IMR-90 (cell line): Measurements from ENCODE around the gene GRID1. TPM values are rescaled to one million over a fixed set of nuclear protein-coding genes. Genes with fewer than 3 reads are reported as not detected.

ENCODE experiments used
- ATAC-seq: fragments of 200-7000 bp; cut with Tn5 transposase; 2 replicates; pipeline ENCODE4 v1.9.1; 2020; ENCODE audit warnings: low read depth, mild to moderate bottlenecking, moderate library complexity
- BruUV-seq: library from RNA; stranded (reverse); fragments of 400-500 nt; replicated peaks from 2 replicates; lab custom pipeline; 2021; lab: Mats Ljungman, UMichigan
- CTCF ChIA-PET: fragments of 300-600 bp; formaldehyde crosslinking; extraction: SDS; loops from one replicate; lab custom pipeline; 2021; ENCODE audit warnings: antibody characterized with exemption; lab: Yijun Ruan, JAX
- POLR2A ChIA-PET: fragments of 300-600 bp; sonication (Branson Sonifier 250); formaldehyde crosslinking; loops from one replicate; lab custom pipeline; 2022; ENCODE audit warnings: antibody characterized with exemption; ENCODE audit not compliant: unreplicated experiment; lab: Charles Lee
- DNase-seq: peaks from one replicate; pipeline ENCODE4 v3.0.0; 2013
- H2AFZ ChIP-seq: replicated peaks from 2 replicates; pipeline ENCODE3; 2013; ENCODE audit warnings: low read length, mild to moderate bottlenecking; ENCODE audit not compliant: poor library complexity
- H2AK5ac ChIP-seq: 2 replicates; pipeline ENCODE4 v1.6.1; 2013; ENCODE audit warnings: low read depth, low read length, inconsistent platforms
- H2AK9ac ChIP-seq: replicated peaks from 2 replicates; pipeline ENCODE3; 2013; ENCODE audit warnings: mild to moderate bottlenecking, low read depth, low read length, moderate library complexity; ENCODE audit not compliant: poor library complexity
- H2BK120ac ChIP-seq: 2 replicates; pipeline ENCODE4 v1.6.1; 2013; ENCODE audit warnings: low read depth, low read length, inconsistent platforms
- H2BK15ac ChIP-seq: 3 replicates; pipeline ENCODE4 v1.6.1; 2013; ENCODE audit warnings: low read depth, low read length, inconsistent platforms
- H2BK20ac ChIP-seq: 2 replicates; pipeline ENCODE4 v1.6.1; 2013; ENCODE audit warnings: low read depth, mild to moderate bottlenecking, inconsistent platforms, low read length, moderate library complexity
- H2BK5ac ChIP-seq: 2 replicates; pipeline ENCODE4 v1.6.1; 2013; ENCODE audit warnings: mild to moderate bottlenecking, low read depth, low read length, inconsistent platforms; ENCODE audit not compliant: poor library complexity, severe bottlenecking
- H3K14ac ChIP-seq: replicated peaks from 2 replicates; pipeline ENCODE4 v1.6.1; 2013; ENCODE audit warnings: low read depth, low read length, inconsistent platforms
- H3K18ac ChIP-seq: 2 replicates; pipeline ENCODE4 v1.6.1; 2013; ENCODE audit warnings: low read depth, low read length, control low read depth
- H3K23ac ChIP-seq: 2 replicates; pipeline ENCODE4 v1.6.1; 2013; ENCODE audit warnings: low read depth, low read length, inconsistent platforms
- H3K27ac ChIP-seq: 2 replicates; pipeline ENCODE4 v1.5.1; 2013; ENCODE audit warnings: mild to moderate bottlenecking, control low read depth, low read length; ENCODE audit not compliant: insufficient read depth
- H3K27me3 ChIP-seq: 2 replicates; pipeline ENCODE4 v1.6.1; 2013; ENCODE audit warnings: low read length; ENCODE audit not compliant: control insufficient read depth, insufficient read depth
- H3K36me3 ChIP-seq: 2 replicates; pipeline ENCODE4 v1.6.1; 2013; ENCODE audit warnings: low read length, mixed read lengths; ENCODE audit not compliant: control insufficient read depth, insufficient read depth
- H3K4ac ChIP-seq: 2 replicates; pipeline ENCODE4 v1.6.1; 2013; ENCODE audit warnings: low read depth, low read length, inconsistent platforms
- H3K4me1 ChIP-seq: 2 replicates; pipeline ENCODE4 v1.6.1; 2013; ENCODE audit warnings: low read length, mixed read lengths; ENCODE audit not compliant: control insufficient read depth, insufficient read depth
- H3K4me2 ChIP-seq: 2 replicates; pipeline ENCODE4 v1.6.1; 2013; ENCODE audit warnings: low read depth, mild to moderate bottlenecking, control low read depth, low read length, moderate library complexity
- H3K4me3 ChIP-seq: 2 replicates; pipeline ENCODE4 v1.5.1; 2013; ENCODE audit warnings: low read depth, mild to moderate bottlenecking, control low read depth, low read length, moderate library complexity; ENCODE audit not compliant: insufficient read depth
- H3K56ac ChIP-seq: 2 replicates; pipeline ENCODE4 v1.6.1; 2013; ENCODE audit warnings: low read length, inconsistent platforms; ENCODE audit not compliant: insufficient read depth; ENCODE audit errors: extremely low read depth
- H3K79me1 ChIP-seq, 2 experiments: 2 replicates each; pipeline ENCODE4 v1.6.1; 2013; ENCODE audit warnings: low read length in 2 of 2, inconsistent platforms in 1 of 2, low read depth in 1 of 2
- H3K9ac ChIP-seq: 2 replicates; pipeline ENCODE4 v1.6.1; 2013; ENCODE audit warnings: low read depth, low read length, control low read depth
- H3K9me1 ChIP-seq: 2 replicates; pipeline ENCODE4 v1.6.1; 2013; ENCODE audit warnings: low read length, inconsistent platforms; ENCODE audit not compliant: insufficient read depth
- H3K9me3 ChIP-seq: 2 replicates; pipeline ENCODE4 v1.6.1; 2013; ENCODE audit warnings: low read length; ENCODE audit not compliant: control insufficient read depth, insufficient read depth
- H4K20me1 ChIP-seq: 2 replicates; pipeline ENCODE4 v1.6.1; 2013; ENCODE audit warnings: low read length, inconsistent platforms; ENCODE audit not compliant: insufficient read depth
- H4K5ac ChIP-seq: 2 replicates; pipeline ENCODE4 v1.6.1; 2013; ENCODE audit warnings: mild to moderate bottlenecking, low read depth, low read length, control low read depth
- H4K8ac ChIP-seq, 2 experiments: 2 replicates each; pipeline ENCODE4 v1.6.1; 2013; ENCODE audit warnings: low read depth in 2 of 2, low read length in 2 of 2, control low read depth in 1 of 2, inconsistent platforms in 1 of 2
- H4K91ac ChIP-seq: 2 replicates; pipeline ENCODE4 v1.6.1; 2013; ENCODE audit warnings: low read depth, low read length, inconsistent platforms; ENCODE audit not compliant: insufficient read depth
- BHLHE40 ChIP-seq: fragments of 150-350 bp; IDR thresholded peaks from 2 replicates; pipeline ENCODE4 v1.6.1; 2016; ENCODE audit warnings: mild to moderate bottlenecking, low read depth, low read length
- CEBPB ChIP-seq: IDR thresholded peaks from 2 replicates; pipeline ENCODE4 v1.6.1; 2012; ENCODE audit warnings: low read depth, low read length, improper control_type of control experiment
- CHD1 ChIP-seq: IDR thresholded peaks from 2 replicates; pipeline ENCODE4 v1.6.1; 2012; ENCODE audit warnings: low read depth, low read length, improper control_type of control experiment
- FOS ChIP-seq: fragments of 150-350 bp; IDR thresholded peaks from 2 replicates; pipeline ENCODE4 v1.6.1; 2016; ENCODE audit warnings: low read depth, low read length
- MAFK ChIP-seq: IDR thresholded peaks from 2 replicates; pipeline ENCODE4 v1.6.1; 2012; ENCODE audit warnings: low read depth, low read length, improper control_type of control experiment
- MAZ ChIP-seq: IDR thresholded peaks from 2 replicates; pipeline ENCODE4 v1.6.1; 2012; ENCODE audit warnings: low read depth, mild to moderate bottlenecking, low read length, improper control_type of control experiment, moderate library complexity, borderline replicate concordance
- MXI1 ChIP-seq: IDR thresholded peaks from 2 replicates; pipeline ENCODE4 v1.6.1; 2012; ENCODE audit warnings: low read depth, mild to moderate bottlenecking, low read length, moderate library complexity, borderline replicate concordance
- NFE2L2 ChIP-seq: fragments of 150-350 bp; IDR thresholded peaks from 2 replicates; pipeline ENCODE4 v1.6.1; 2016; ENCODE audit warnings: low read depth, mild to moderate bottlenecking, low read length
- POLR2A ChIP-seq: IDR thresholded peaks from 2 replicates; pipeline ENCODE4 v1.6.1; 2012; ENCODE audit warnings: mild to moderate bottlenecking, low read depth, low read length
- RAD21 ChIP-seq: IDR thresholded peaks from 2 replicates; pipeline ENCODE4 v1.6.1; 2012; ENCODE audit warnings: low read length, improper control_type of control experiment
- RCOR1 ChIP-seq: IDR thresholded peaks from 2 replicates; pipeline ENCODE4 v1.6.1; 2012; ENCODE audit warnings: mild to moderate bottlenecking, low read length, improper control_type of control experiment; ENCODE audit not compliant: insufficient replicate concordance
- RFX5 ChIP-seq: IDR thresholded peaks from 2 replicates; pipeline ENCODE4 v1.8.0; 2012; ENCODE audit warnings: low read depth, mild to moderate bottlenecking, low read length, moderate library complexity
- SMC3 ChIP-seq: fragments of 150-350 bp; IDR thresholded peaks from 2 replicates; pipeline ENCODE4 v1.6.1; 2016; ENCODE audit warnings: low read depth, mild to moderate bottlenecking, antibody characterized with exemption, low read length, moderate library complexity
- WGBS, 2 experiments: methylation state at CpG; one replicate each; pipeline versions ENCODE4 v1.1.5 to v1.1.7; 2013; ENCODE audit warnings: missing lambda C conversion rate in 2 of 2; ENCODE audit not compliant: insufficient read length in 1 of 2; ENCODE audit errors: extremely low coverage in 2 of 2; 5-methylcytosine and 5-hydroxymethylcytosine counted together
- dilution Hi-C: fragments of 300-500 bp; cut with HindIII; formaldehyde crosslinking; loops from one replicate; pipeline ENCODE4 v1.14.3; 2018; ENCODE audit warnings: low sequenced_read_pairs; ENCODE audit not compliant: unreplicated experiment
- in situ Hi-C: fragments of 300-500 bp; cut with MboI; formaldehyde crosslinking; loops from 3 replicates; pipeline ENCODE4 v1.14.3; 2019; ENCODE audit warnings: low sequenced_read_pairs, inconsistent platforms, mixed read lengths
- intact Hi-C: fragments of 100-400 bp; cut with micrococcal nuclease; formaldehyde crosslinking; loops from 2 replicates; pipeline ENCODE4 v1.10.0; 2022
- polyA plus RNA-seq, 3 experiments: library from polyadenylated mRNA; depleted of rRNA; stranded (reverse); fragments of >200 nt; gene quantifications; 2 replicates each; pipeline ENCODE4 v1.2.3, GENCODE V29; 2012; ENCODE audit warnings: low replicate concordance in 1 of 3
- total RNA-seq: library from RNA; depleted of rRNA; stranded (reverse); fragments of >200 nt; gene quantifications from 2 replicates; pipeline ENCODE4 v1.2.3, GENCODE V29; 2012
- TF ChIP-seq, protein P1 (sequence below): fragments of 150-350 bp; IDR thresholded peaks from 2 replicates; pipeline ENCODE4 v1.6.1; 2016; ENCODE audit warnings: low read depth, mild to moderate bottlenecking, low read length, moderate library complexity, borderline replicate concordance
- TF ChIP-seq, protein P2 (sequence below): fragments of 150-350 bp; IDR thresholded peaks from 2 replicates; pipeline ENCODE4 v1.6.1; 2017; ENCODE audit warnings: mild to moderate bottlenecking, antibody characterized with exemption, low read length, low read depth
- TF ChIP-seq, protein P3 (sequence below): conservative IDR thresholded peaks from 2 replicates; pipeline ENCODE4 v1.5.1; 2012; ENCODE audit warnings: mild to moderate bottlenecking, low read depth, low read length, improper control_type of control experiment

Gene GRID1
- total and polyA plus RNA-seq, 2 of the 4 experiments (the other 2 are of a cell fraction): not detected

DNA sequence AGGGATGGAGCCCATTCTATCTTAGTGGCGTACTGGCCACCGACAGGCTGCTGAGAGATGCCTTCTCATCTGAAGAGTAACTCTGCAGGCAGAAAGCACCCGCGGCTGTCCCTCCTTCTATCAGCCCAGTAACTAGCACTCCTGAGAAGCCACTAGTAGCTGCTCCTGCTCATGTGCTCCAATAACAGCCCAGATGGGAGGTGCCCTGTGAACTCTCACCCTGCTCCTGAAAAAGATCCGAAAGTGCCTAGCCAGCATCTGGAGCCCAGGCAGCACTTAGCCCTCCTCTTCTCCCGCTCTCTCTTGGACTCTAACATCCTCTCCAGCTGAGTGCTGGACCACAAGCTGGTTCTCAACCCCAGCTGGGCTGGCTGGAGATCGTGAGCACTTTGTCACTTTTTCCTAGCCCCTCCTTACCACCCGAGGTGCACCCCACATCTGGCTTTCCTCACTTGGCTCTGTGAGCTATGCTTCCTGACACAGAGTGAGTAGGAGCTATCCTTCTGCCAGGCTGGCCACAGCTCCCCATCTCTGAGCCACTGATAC is 239.2 kb downstream of the GRID1 start:
- no peak overlapping the region for H2AK5ac ChIP-seq
- no peak overlapping the region for H4K91ac ChIP-seq
- H3K18ac ChIP-seq: no peak overlapping the region
- H2BK15ac ChIP-seq: no peak overlapping the region
- no peak overlapping the region for H4K5ac ChIP-seq
- ATAC-seq (no peak), DNase-seq (no peak)
- H2BK20ac ChIP-seq: no peak overlapping the region
- no peak overlapping the region for H3K4me3 ChIP-seq
- CTCF ChIA-PET: interaction anchor here (1.5 kb wide), 1 partner anchor 11 kb away, joined by 4 read pairs; no protein-coding TSS in a partner anchor
- H3K23ac ChIP-seq: no peak overlapping the region
- no peak overlapping the region for H3K14ac ChIP-seq
- H3K56ac ChIP-seq: no peak overlapping the region
- 45% methylated on average over 4 of the region's 8 CpGs; no CpG with 5 or more reads in 1 of the 2 experiments for WGBS, 2 experiments
- POLR2A ChIA-PET: no interaction called here
- TF ChIP-seq, protein P1, sequence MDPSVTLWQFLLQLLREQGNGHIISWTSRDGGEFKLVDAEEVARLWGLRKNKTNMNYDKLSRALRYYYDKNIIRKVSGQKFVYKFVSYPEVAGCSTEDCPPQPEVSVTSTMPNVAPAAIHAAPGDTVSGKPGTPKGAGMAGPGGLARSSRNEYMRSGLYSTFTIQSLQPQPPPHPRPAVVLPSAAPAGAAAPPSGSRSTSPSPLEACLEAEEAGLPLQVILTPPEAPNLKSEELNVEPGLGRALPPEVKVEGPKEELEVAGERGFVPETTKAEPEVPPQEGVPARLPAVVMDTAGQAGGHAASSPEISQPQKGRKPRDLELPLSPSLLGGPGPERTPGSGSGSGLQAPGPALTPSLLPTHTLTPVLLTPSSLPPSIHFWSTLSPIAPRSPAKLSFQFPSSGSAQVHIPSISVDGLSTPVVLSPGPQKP: no peak
- TF ChIP-seq RCOR1 (no peak), MAZ (no peak), MXI1 (no peak), POLR2A (no peak), BHLHE40 (no peak), CEBPB (no peak), CHD1 (no peak), MAFK (no peak), NFE2L2 (no peak), SMC3 (no peak), RAD21 (no peak), FOS (no peak), RFX5 (no peak)
- TF ChIP-seq, protein P2, sequence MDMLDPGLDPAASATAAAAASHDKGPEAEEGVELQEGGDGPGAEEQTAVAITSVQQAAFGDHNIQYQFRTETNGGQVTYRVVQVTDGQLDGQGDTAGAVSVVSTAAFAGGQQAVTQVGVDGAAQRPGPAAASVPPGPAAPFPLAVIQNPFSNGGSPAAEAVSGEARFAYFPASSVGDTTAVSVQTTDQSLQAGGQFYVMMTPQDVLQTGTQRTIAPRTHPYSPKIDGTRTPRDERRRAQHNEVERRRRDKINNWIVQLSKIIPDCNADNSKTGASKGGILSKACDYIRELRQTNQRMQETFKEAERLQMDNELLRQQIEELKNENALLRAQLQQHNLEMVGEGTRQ: no peak
- TF ChIP-seq, protein P3, sequence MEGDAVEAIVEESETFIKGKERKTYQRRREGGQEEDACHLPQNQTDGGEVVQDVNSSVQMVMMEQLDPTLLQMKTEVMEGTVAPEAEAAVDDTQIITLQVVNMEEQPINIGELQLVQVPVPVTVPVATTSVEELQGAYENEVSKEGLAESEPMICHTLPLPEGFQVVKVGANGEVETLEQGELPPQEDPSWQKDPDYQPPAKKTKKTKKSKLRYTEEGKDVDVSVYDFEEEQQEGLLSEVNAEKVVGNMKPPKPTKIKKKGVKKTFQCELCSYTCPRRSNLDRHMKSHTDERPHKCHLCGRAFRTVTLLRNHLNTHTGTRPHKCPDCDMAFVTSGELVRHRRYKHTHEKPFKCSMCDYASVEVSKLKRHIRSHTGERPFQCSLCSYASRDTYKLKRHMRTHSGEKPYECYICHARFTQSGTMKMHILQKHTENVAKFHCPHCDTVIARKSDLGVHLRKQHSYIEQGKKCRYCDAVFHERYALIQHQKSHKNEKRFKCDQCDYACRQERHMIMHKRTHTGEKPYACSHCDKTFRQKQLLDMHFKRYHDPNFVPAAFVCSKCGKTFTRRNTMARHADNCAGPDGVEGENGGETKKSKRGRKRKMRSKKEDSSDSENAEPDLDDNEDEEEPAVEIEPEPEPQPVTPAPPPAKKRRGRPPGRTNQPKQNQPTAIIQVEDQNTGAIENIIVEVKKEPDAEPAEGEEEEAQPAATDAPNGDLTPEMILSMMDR: no peak
- no peaks in the 10 kb centered on the region for H3K9me1 ChIP-seq
- no peaks in the 10 kb centered on the region for H3K27me3 ChIP-seq
- H3K4me2 ChIP-seq: no peak overlapping the region
- no peak overlapping the region for H4K8ac ChIP-seq
- dilution Hi-C loops: no loop called here
- no peak overlapping the region for H2BK120ac ChIP-seq
- no peak overlapping the region for H2BK5ac ChIP-seq
- no peak overlapping the region for H3K9ac ChIP-seq
- H3K9me3 ChIP-seq: peaks cover 8% of the 10 kb centered on the region; the same call in 1 of the 2 replicates
- no TSS peak for BruUV-seq
- no peak overlapping the region for H2AK9ac ChIP-seq
- no peak overlapping the region for H2AFZ ChIP-seq
- H3K4ac ChIP-seq: no peak overlapping the region
- H3K79me1 ChIP-seq: no peaks in the 10 kb centered on the region
- no peak overlapping the region for H3K27ac ChIP-seq
- no peaks in the 10 kb centered on the region for H3K36me3 ChIP-seq
- no peaks in the 10 kb centered on the region for H3K4me1 ChIP-seq
- intact Hi-C loops: no loop called here
- no peaks in the 10 kb centered on the region for H4K20me1 ChIP-seq
- in situ Hi-C loops: no loop called here
